Measurements from ENCODE around the gene SEBOX.

SEBOX gene

DNA sequence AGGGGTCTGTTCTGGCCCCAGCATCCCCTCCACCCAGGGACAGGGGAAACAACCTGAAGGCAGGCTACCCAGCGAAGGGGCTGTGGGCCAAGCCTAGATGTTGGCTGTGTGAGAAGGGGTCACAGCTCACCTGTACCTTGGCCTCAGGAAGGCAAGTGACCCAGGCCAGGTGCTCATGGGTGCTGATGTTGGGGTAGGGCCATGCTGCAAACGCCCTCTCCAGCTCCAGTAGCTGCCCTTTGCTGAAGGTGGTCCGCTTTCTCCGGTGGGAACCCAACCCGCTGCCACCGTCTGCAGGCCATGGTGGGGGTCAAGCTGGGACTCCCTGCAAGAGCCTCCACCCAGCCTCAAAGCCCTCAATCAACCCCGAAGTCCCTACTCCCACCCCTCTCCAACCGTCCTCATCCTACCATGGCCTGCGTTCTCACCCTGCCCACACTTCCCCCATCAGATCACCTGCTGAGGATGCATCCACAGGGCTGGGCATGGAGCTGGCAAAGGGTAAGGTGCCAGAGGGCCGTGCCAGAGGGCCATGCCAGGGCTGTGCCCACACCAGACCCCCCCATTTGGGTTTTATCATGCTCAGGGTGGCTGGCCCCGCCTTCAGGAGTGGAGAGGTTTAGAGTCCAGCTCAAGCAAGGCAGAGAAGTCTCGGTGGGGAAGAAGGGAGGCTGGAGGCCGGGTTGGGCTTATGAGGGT is at the start of gene SEBOX:
Gene SEBOX, minus strand, starts transcription at position 535 of the 699 bp plus-strand sequence. Its CDS starts 48 bp downstream, at position 487.
- DNase-seq, result no peak

- no peak for DNase-seq
These were observed 48.8 kb upstream of the SEBOX start for GRCh38 chr17:28413804-28414203.

GRCh38 chr17:28412099-28412498 is 47.1 kb upstream of the SEBOX start:
- DNase-seq, result no peak

- no peak for DNase-seq
These were observed 42.9 kb upstream of the SEBOX start for GRCh38 chr17:28407974-28408306.

DNA sequence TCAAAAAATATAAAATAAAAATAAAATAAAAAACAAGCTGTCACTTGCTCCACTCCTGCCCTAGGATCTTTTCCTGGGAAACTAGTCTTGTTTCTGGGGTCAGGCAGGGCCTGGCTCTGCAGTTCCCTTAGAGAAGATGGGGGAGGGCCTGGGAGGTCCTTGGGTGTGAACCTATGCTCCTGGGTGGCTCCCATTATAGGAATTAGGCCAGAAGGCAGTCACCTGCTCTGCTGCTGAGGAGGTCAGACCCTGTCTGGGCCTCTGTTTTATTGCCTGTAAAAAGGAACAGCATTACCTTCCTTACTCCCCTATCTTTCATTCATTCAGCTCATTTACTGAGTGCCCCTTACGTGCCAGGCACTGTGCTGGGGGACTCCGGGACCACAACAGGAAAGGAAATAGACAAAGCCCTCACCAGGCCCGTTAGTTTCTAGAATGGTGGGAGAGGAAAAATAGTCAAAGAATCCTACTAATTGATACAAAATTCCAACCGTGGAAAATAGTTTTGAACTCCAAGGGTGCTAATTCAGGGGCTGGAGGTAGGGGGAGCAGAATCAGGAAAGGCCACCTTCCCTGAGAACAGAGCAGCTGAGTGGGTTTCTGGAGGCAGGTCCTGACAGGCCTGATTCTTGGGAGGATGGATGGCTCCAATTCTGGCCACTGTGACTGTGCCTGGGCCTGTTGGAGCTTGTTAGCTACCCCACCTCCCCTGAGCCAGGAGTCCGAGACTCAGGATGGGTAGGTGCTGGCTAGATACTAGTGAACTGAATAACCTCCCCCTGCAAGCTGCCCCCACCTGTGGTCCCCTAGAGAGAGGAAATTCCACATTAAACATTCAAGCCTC is 42.4 kb upstream of the SEBOX start:
- DNase-seq, result no peak

- no peak for DNase-seq
These were observed 41.4 kb upstream of the SEBOX start for GRCh38 chr17:28406473-28406814.

DNA sequence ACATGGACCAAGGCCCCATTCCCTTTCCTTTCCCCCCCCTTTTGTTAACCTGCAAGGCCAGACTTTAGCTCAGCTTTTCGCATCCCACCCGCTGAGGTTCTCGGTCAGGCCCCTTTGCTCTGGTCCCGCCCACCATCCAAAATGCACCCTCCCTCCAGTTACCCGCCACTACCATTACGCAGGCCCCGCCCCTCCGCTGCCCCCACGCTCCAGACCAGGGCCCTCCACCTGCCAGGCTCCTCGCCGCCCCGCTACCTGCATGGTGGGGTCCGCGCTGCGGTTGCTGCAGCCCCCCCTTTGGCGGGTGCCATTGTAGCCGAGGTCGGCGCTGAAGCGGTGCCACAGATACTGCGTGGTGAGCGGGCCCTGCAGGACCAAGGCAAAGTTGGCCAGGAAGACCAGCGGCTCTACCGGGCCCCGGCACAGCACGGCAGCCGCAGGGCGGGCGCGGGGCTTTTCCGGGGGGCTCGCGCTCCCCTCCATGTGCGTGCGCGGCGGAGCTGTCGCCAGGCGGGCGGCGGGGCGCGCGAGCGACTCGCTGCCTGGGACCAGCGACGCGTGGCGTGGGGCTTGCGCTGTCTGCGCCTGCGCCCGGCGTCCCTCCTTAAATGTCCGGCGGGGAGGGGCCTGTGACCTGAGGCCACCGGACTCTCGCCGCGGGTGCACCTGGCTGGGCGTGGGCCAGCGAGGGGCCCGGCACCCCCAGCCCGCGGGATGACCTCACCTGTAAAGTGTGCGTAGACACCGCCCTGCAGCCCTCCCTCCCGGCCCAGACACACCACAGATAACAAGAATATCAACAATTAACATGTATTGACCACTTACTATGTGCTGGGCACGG is 40.9 kb upstream of the SEBOX start, which contains the start of gene SLC46A1:
Gene SLC46A1, minus strand, starts transcription at position 581 of the 841 bp plus-strand sequence. Its CDS starts 98 bp downstream, at position 483.
- DNase-seq, result peak; percentile 26

- DNase-seq, result no peak
These were observed 40.0 kb upstream of the SEBOX start for GRCh38 chr17:28404812-28405570.

GRCh38 chr17:28404461-28404811 is 39.4 kb upstream of the SEBOX start:
- no peak for DNase-seq

- DNase-seq, result no peak
These were observed 39.0 kb upstream of the SEBOX start for GRCh38 chr17:28404007-28404406.

- no peak for DNase-seq
These were observed 37.8 kb upstream of the SEBOX start for GRCh38 chr17:28402844-28403243.

DNA sequence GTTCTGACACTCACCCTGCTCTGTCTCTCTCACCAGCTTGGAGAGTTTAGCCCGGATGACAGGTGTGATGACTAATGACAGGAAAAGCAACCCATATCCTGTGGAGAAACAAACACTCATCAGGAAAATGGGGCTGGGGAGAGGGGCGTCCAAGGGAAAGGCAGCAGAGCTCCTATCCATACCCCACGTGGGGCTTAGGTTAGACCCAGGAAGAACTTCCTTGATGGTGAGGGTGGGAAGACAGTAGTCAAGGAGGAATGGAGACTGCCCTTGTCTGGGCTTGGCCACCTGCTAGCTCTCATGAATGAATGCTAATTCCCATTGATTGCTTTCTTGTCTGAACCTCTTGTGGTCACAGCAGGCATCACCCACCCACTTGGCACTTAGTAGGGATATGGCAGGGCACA is 37.2 kb upstream of the SEBOX start:
- DNase-seq, result no peak

DNA sequence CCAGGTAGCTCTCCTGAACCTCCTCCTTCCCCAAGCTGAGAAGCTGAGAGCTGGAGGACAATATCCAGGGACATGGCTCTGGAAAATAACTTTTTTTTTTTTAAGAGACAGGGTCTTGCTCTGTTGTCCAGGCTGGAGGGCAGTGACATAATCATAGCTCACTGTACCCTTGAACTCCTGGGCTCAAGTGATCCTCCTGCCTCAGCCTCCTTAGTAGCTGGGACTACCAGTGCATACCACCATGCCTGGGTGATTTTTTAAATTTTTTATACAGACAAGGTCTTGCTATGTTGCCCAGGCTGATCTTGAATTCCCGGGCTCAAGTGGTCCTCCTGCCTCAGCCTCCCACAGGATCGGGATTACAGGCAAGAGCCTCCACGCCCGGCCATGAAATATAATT is 34.8 kb upstream of the SEBOX start:
- DNase-seq, result no peak

GRCh38 chr17:28398280-28398981 is 33.4 kb upstream of the SEBOX start:
- DNase-seq, result no peak

GRCh38 chr17:28397687-28398279 is 32.8 kb upstream of the SEBOX start:
- DNase-seq, result no peak

DNA sequence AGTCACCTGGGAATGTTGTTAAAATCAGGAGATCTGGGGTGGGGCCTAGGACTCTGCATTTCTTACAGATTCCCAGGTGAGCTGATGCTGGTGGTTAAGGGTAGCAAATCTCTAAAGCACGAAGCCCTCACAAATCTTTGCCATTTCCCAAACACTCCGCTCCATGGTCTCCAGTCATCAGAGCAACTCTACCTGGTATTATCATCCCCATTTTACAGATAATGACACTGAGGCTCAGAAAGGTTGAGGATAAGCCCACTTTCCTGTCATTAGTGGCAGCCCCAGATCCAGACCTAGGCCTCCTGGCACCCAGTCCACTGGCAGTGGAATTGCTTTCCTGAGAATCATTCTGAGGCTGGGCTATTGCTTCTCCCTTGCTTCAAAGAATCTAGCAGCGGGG is 32.3 kb upstream of the SEBOX start:
- DNase-seq, result no peak

- DNase-seq, result no peak
These were observed 31.7 kb upstream of the SEBOX start for GRCh38 chr17:28396635-28397239.

GRCh38 chr17:28395968-28396367 is 31.0 kb upstream of the SEBOX start:
- DNase-seq, result no peak

- no peak for DNase-seq
These were observed 30.4 kb upstream of the SEBOX start for GRCh38 chr17:28395426-28395825.

GRCh38 chr17:28394337-28395116 is 29.5 kb upstream of the SEBOX start:
- no peak for DNase-seq

Data from CD4-positive, alpha-beta T cell treated with Interleukin-17A for 1 hour (primary cell).